ENCODE results near the gene PLCB2.
A peak's percentile ranks its signal among the peaks of the same experiment; 100 is the strongest.

The PLCB2 gene

DNA sequence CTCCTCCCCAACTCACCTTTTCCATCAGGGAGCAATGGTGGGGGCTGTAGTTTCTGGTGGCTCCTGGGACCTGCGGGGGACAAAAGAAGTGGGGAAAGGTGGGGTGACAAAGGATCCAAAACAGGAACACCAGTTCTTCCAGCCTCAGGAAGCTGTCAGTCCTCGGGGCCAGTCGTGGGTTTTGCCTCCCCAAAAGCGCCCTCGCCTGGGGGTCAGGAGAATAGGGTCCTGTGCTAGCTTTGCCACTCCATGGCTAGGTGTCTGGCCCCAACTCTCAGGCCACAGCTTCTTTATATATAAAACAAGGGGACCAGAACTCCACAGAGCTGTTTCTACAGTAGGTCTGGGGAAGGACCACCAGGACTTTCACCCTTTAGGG, 29.0 kb upstream of the PLCB2 start:
- DNase-seq (ENCODE audit: low read depth, low spot score): no peak
- TF ChIP-seq, protein P1, sequence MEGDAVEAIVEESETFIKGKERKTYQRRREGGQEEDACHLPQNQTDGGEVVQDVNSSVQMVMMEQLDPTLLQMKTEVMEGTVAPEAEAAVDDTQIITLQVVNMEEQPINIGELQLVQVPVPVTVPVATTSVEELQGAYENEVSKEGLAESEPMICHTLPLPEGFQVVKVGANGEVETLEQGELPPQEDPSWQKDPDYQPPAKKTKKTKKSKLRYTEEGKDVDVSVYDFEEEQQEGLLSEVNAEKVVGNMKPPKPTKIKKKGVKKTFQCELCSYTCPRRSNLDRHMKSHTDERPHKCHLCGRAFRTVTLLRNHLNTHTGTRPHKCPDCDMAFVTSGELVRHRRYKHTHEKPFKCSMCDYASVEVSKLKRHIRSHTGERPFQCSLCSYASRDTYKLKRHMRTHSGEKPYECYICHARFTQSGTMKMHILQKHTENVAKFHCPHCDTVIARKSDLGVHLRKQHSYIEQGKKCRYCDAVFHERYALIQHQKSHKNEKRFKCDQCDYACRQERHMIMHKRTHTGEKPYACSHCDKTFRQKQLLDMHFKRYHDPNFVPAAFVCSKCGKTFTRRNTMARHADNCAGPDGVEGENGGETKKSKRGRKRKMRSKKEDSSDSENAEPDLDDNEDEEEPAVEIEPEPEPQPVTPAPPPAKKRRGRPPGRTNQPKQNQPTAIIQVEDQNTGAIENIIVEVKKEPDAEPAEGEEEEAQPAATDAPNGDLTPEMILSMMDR (IDR thresholded peaks at IDR 0.05; ENCODE audit: low read depth, low read length): peak; percentile 12
- in situ Hi-C loops (cut with HindIII; ENCODE audit: low sequenced_read_pairs): no loop called here
- H3K4me3 ChIP-seq (ENCODE audit: low read depth, low read length): no peak overlapping the region

DNA sequence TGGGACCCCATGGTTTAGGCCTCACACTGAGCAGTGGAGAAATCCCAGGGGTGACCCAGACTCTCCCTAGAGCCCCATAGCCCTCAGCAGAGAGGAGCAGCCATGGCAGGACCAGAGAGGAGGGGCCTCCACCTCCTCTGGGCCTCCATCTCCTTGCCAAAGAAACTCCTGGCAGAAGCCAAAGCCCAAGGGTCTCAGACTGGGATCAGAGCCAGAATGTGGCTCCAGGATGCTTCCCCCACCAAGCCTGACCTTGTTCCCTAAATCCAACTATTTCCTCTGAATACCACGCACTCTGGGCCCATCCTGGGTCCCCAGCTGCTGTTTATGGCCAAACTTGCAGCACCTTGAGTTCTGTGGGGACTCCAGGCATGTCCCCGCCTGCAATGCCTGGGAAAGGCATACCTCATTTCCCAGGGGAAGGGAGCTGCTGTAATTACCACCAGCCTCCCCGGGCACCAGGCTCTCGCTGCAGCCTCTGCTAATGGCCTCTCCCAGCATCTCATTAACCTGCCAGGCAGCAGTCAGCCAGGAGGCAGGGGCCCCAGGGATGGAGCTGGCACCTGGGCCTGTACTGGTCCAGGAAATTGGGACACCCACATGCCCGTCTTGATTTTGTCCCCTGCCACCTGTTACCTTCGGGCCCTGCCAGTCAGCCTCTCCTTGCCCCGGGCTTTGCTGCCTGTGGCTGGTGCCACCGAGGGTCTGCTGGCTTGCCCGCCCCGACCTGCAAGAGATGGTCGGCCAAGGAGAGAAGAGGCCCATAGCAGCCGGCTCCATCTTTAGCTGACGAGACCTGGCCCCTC, 28.4 kb upstream of the PLCB2 start:
- in situ Hi-C loops (cut with HindIII; ENCODE audit: low sequenced_read_pairs): no loop called here
- H3K4me3 ChIP-seq (ENCODE audit: low read depth, low read length): no peak overlapping the region
- DNase-seq (ENCODE audit: low read depth, low spot score): no peak
- TF ChIP-seq, protein P1 (IDR thresholded peaks at IDR 0.05; ENCODE audit: low read depth, low read length): no peak

DNA sequence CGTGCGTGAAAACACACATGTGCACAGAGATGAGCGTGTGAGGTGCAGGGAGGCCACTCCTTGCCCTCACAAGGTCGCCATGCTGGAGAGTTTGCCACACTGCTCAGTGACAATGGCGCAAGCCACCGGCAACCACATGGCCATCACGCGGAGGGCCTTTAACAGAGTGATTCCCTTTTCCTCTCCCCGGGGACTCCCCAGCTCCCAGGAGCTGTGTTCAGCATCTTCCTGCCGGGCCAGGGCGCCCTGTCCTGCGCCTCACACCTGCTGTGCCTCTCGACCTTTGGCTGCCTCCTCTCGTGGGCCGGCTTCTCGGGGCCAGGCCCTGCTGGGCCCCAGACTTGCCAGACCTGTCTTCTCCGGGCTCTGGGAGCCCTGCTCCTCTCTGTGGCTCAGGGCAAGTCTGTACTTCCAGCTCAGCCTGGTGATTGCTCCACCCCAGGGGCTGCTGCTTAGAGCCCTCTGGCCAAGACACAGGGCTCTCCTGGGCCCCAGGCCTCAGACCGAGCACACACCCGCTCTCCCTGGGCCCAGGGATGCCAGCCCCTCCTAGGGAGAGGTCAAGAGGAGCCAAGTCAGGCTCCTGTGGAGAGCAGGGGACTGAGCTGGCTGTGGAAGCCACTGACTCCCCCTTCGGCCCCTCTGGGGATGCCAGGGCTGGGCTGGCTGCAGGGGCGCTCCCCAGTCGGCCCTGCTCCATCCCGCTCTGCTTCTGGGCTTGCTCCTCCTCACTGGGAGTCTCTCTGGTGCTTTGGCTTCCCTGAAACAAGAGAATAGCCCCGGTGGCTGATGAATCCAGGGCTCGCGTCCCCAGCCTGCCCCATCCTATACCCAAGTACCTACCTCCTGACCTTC, 27.4 kb upstream of the PLCB2 start:
- TF ChIP-seq, protein P1 (IDR thresholded peaks at IDR 0.05; ENCODE audit: low read depth, low read length): no peak
- H3K4me3 ChIP-seq (ENCODE audit: low read depth, low read length): no peak overlapping the region
- in situ Hi-C loops (cut with HindIII; ENCODE audit: low sequenced_read_pairs): no loop called here
- no peak for DNase-seq (ENCODE audit: low read depth, low spot score)

DNA sequence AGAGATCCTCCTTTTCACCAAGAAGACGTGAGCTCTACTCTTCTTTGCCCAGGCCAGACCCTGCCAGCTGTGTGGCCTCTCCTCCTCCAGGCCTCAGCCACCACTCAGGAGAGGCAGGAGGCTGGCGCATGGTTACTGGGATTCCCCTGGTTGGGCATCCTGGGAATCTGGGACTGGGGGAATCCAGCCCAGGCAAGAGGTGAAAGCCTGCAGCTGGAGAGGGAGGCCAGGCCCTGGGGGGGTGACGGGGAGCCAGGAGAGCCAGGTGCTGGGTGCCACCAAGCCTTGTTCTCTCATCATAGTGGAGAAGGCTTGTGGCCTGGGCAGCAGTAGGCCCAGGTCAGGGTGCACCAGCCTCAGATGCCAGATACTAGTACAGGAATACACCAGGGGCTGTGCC, 26.8 kb upstream of the PLCB2 start:
- H3K4me3 ChIP-seq (ENCODE audit: low read depth, low read length): no peak overlapping the region
- in situ Hi-C loops (cut with HindIII; ENCODE audit: low sequenced_read_pairs): no loop called here
- TF ChIP-seq, protein P1 (IDR thresholded peaks at IDR 0.05; ENCODE audit: low read depth, low read length): no peak
- no peak for DNase-seq (ENCODE audit: low read depth, low spot score)

DNA sequence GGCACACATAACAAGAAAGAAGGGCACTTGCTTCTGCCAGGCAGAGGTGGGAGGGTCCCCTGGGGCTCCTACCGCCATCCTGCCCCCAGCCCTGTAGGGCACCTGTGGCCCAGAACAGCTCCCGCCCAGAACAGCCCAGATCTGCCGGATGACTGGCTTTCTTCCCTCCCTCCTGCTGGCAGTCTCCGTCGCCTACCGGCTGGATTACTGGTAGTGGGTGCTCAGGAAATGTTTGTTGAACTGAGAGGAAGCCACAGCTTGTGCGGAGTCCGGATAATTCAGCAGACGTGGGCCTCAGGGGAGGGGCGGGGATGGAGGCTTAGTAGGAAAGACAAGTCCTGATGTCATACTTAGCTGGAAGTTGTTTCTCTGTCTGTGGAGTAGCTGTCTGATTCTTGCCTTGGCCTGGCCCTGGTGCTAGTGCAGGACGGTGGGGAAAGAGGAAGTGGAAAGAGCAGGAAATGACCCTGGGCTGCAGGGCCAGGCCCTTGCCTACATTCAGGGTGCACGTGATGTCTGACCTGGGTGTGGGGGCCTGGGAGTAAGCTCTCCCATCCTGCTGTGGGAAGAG, 26.3 kb upstream of the PLCB2 start:
- in situ Hi-C loops (cut with HindIII; ENCODE audit: low sequenced_read_pairs): no loop called here
- H3K4me3 ChIP-seq (ENCODE audit: low read depth, low read length): no peak overlapping the region
- TF ChIP-seq, protein P1 (IDR thresholded peaks at IDR 0.05; ENCODE audit: low read depth, low read length): no peak
- DNase-seq (ENCODE audit: low read depth, low spot score): peak; percentile 77

DNA sequence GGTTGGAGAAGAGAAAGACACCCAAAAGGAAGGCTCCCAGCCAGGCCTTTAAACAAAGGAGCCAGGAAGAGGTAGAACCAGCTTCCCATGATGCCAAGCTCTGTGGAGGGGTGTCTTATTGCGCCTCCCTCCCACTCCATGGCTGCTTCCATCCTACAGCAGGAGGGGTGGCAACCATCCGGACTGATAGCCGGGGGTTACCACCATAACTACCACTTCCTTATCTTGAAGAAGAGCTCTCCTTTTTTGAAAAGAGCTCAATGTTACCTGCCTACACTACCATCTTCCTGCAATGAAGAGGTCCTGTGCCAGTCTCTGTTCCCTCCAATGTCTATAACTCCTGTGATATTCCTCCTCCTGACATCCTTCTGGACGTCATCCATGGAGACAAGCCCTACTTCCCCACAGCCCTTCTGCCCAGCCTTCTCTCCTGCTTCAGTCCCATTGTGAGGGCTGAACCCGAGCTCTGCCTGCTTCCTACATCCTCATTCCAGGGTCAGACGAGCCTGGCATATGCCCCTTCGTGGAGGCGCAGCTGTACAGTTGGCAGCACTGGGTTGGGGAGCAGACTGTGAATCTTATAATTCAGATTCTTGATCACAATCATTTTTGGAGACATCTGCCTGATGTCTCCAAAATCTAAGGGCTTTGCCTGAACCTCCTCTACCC, 24.5 kb upstream of the PLCB2 start:
- no peak overlapping the region for H3K4me3 ChIP-seq (ENCODE audit: low read depth, low read length)
- TF ChIP-seq, protein P1 (IDR thresholded peaks at IDR 0.05; ENCODE audit: low read depth, low read length): no peak
- no peak for DNase-seq (ENCODE audit: low read depth, low spot score)
- in situ Hi-C loops (cut with HindIII; ENCODE audit: low sequenced_read_pairs): no loop called here

Measured in astrocyte of the spinal cord (primary cell).